Right lung (tissue), 5 donors: ENCODE measurements around the gene PTP4A1. TPM values are rescaled to one million over a fixed set of nuclear protein-coding genes. Genes with fewer than 3 reads are reported as not detected.

Source experiments
- DNase-seq, 2 donors: peaks; one replicate each; pipeline ENCODE4 v3.0.0-alpha.2; 2013
- polyA plus RNA-seq, 5 donors: library from polyadenylated mRNA; unstranded; fragments of 120-200 nt; gene quantifications; one replicate each; pipeline versions ENCODE4 v1.2.1 to v1.2.3, GENCODE V29; 2013; ENCODE audit warnings: inconsistent platforms in 1 of 5, low replicate concordance in 1 of 5; ENCODE audit not compliant: insufficient read length in 5 of 5, insufficient read depth in 1 of 5

Gene PTP4A1
- polyA plus RNA-seq, 5 donors: 49.1 to 104 (median 83.5) TPM

GRCh38 chr6:63553900-63554299 is 18.4 kb upstream of the PTP4A1 start:
- no peak for DNase-seq

GRCh38 chr6:63554782-63555181 is 17.5 kb upstream of the PTP4A1 start:
- no peak for DNase-seq

GRCh38 chr6:63556369-63556768 is 15.9 kb upstream of the PTP4A1 start:
- no peak for DNase-seq

- no peak for DNase-seq
Observed at GRCh38 chr6:63558278-63558677, 14.0 kb upstream of the PTP4A1 start.

- DNase-seq: no peak
Observed at GRCh38 chr6:63560801-63561287, 11.4 kb upstream of the PTP4A1 start.

- DNase-seq: no peak
Observed at GRCh38 chr6:63561288-63561687, 11.0 kb upstream of the PTP4A1 start.

GRCh38 chr6:63563235-63563634 is 9.0 kb upstream of the PTP4A1 start:
- DNase-seq: no peak

GRCh38 chr6:63565058-63565726 is 7.1 kb upstream of the PTP4A1 start:
- DNase-seq: no peak

GRCh38 chr6:63565727-63566596 is 6.3 kb upstream of the PTP4A1 start:
- no peak for DNase-seq

- no peak for DNase-seq
Observed at GRCh38 chr6:63567966-63568365, 4.3 kb upstream of the PTP4A1 start.

- peak in 1 of 2 donors; percentile 55 for DNase-seq
Observed at GRCh38 chr6:63571361-63572043, 778 bp upstream of the PTP4A1 start.

- DNase-seq: no peak
Observed at GRCh38 chr6:63572747-63573075, 431 bp downstream of the PTP4A1 start.

- DNase-seq: peak; percentile 79 to 83
Observed at GRCh38 chr6:63573076-63573898, 1.0 kb downstream of the PTP4A1 start.

GRCh38 chr6:63573899-63574553 is 1.7 kb downstream of the PTP4A1 start:
- DNase-seq: no peak

GRCh38 chr6:63574554-63574900 is 2.2 kb downstream of the PTP4A1 start:
- DNase-seq: no peak

GRCh38 chr6:63576147-63576772 is 4.0 kb downstream of the PTP4A1 start:
- DNase-seq: no peak

- no peak for DNase-seq
Observed at GRCh38 chr6:63576985-63577712, 4.9 kb downstream of the PTP4A1 start.

GRCh38 chr6:63578757-63579156 is 6.5 kb downstream of the PTP4A1 start:
- no peak for DNase-seq

GRCh38 chr6:63579937-63580703 is 7.8 kb downstream of the PTP4A1 start:
- DNase-seq: no peak

- no peak for DNase-seq
Observed at GRCh38 chr6:63580704-63580961, 8.4 kb downstream of the PTP4A1 start.
